ENCODE measurements around the gene THRB.

THRB gene

GRCh38 chr3:24164967-24165602 lies 329.6 kb downstream of the THRB start:
- no peak for DNase-seq

GRCh38 chr3:24162929-24163328 lies 331.7 kb downstream of the THRB start:
- DNase-seq = no peak

GRCh38 chr3:24161841-24162240 lies 332.8 kb downstream of the THRB start:
- no peak for DNase-seq

GRCh38 chr3:24160424-24161095 lies 334.1 kb downstream of the THRB start:
- DNase-seq = no peak

GRCh38 chr3:24158761-24159454 lies 335.7 kb downstream of the THRB start:
- DNase-seq = no peak

GRCh38 chr3:24157106-24157505 lies 337.5 kb downstream of the THRB start:
- DNase-seq = no peak

GRCh38 chr3:24156466-24156865 lies 338.2 kb downstream of the THRB start:
- no peak for DNase-seq

- no peak for DNase-seq
Observed at GRCh38 chr3:24155276-24155675, 339.4 kb downstream of the THRB start.

- no peak for DNase-seq
Observed at GRCh38 chr3:24154781-24155180, 339.9 kb downstream of the THRB start.

GRCh38 chr3:24154013-24154695 lies 340.5 kb downstream of the THRB start:
- DNase-seq = no peak

- no peak for DNase-seq
Observed at GRCh38 chr3:24151594-24151993, 343.1 kb downstream of the THRB start.

- DNase-seq = no peak
Observed at GRCh38 chr3:24149032-24149431, 345.6 kb downstream of the THRB start.

GRCh38 chr3:24145981-24146822 lies 348.4 kb downstream of the THRB start:
- DNase-seq = no peak

- DNase-seq = no peak
Observed at GRCh38 chr3:24145481-24145880, 349.2 kb downstream of the THRB start.

GRCh38 chr3:24142127-24142526 lies 352.5 kb downstream of the THRB start:
- no peak for DNase-seq

GRCh38 chr3:24141548-24141947 lies 353.1 kb downstream of the THRB start:
- no peak for DNase-seq

- no peak for DNase-seq
Observed at GRCh38 chr3:24139463-24140412, 354.9 kb downstream of the THRB start.

GRCh38 chr3:24138876-24139256 lies 355.8 kb downstream of the THRB start:
- DNase-seq = no peak

GRCh38 chr3:24137958-24138875 lies 356.4 kb downstream of the THRB start:
- no peak for DNase-seq

GRCh38 chr3:24137334-24137733 lies 357.3 kb downstream of the THRB start:
- no peak for DNase-seq

Measured in activated CD4-positive, alpha-beta T cell treated with anti-CD3 and anti-CD28 coated beads for 48 hours (primary cell).